HepG2 (cell line): Measurements from ENCODE around the gene TSC22D3. TPM values are rescaled to one million over a fixed set of nuclear protein-coding genes. Genes with fewer than 3 reads are reported as not detected.

Experiments
- ATAC-seq: fragments of 200-7000 bp; cut with Tn5 transposase; 3 replicates; pipeline ENCODE4 v1.9.1; 2020; ENCODE audit warnings: mild to moderate bottlenecking, moderate library complexity
- BruUV-seq: library from RNA; stranded (reverse); fragments of 400-500 nt; replicated peaks from 2 replicates; lab custom pipeline; 2021; lab: Mats Ljungman, UMichigan
- CTCF ChIA-PET: fragments of 300-600 bp; formaldehyde crosslinking; extraction: SDS; loops from one replicate; lab custom pipeline; 2021; ENCODE audit warnings: low total read pairs, inconsistent platforms, low intra/inter-chr PET ratio; lab: Yijun Ruan, JAX
- POLR2A ChIA-PET: fragments of 350-600 bp; sonication (Branson Sonifier 250); formaldehyde crosslinking; loops from one replicate; lab custom pipeline; 2020; ENCODE audit warnings: antibody characterized with exemption, inconsistent platforms; lab: Yijun Ruan, JAX
- DNase-seq: peaks from one replicate; pipeline ENCODE4 v3.0.0-alpha.2; 2015; ENCODE audit warnings: low spot score
- FAIRE-seq: peaks from 3 replicates; lab custom pipeline; 2011; peaks lifted over from hg19 to GRCh38; lab: Jason Lieb, UNC
- H2AFZ ChIP-seq: one replicate; pipeline ENCODE4 v1.6.1; 2011; ENCODE audit warnings: low read length, inconsistent platforms
- H3K27ac ChIP-seq: fragments of 300-600 bp; 3 replicates; pipeline ENCODE4 v1.8.0; 2011; ENCODE audit warnings: mixed run types, mild to moderate bottlenecking, mixed read lengths, low read length, inconsistent platforms; ENCODE audit not compliant: insufficient read depth; ENCODE audit errors: extremely low read length
- H3K27me3 ChIP-seq, 2 experiments: fragments of 200-600 bp in 1 of 2; 2 replicates in 1 of 2; 3 replicates in 1 of 2; pipeline versions ENCODE4 v1.6.0 to v1.8.0; 2011; ENCODE audit warnings: low read length in 2 of 2, mild to moderate bottlenecking in 2 of 2, moderate library complexity in 2 of 2, inconsistent platforms in 1 of 2; ENCODE audit not compliant: insufficient read depth in 2 of 2, control insufficient read depth in 1 of 2
- H3K36me3 ChIP-seq, 2 experiments: fragments of 200-600 bp in 1 of 2; replicated peaks in 1 of 2; 2 replicates in 1 of 2; 3 replicates in 1 of 2; pipeline versions ENCODE4 v1.5.1 to v1.8.0; 2011; ENCODE audit warnings: low read length in 2 of 2, inconsistent platforms in 1 of 2; ENCODE audit not compliant: insufficient read depth in 2 of 2, control insufficient read depth in 1 of 2
- H3K4me1 ChIP-seq: 2 replicates; pipeline ENCODE4 v1.5.1; 2012; ENCODE audit warnings: low read length, inconsistent platforms; ENCODE audit not compliant: insufficient read depth
- H3K4me2 ChIP-seq: 2 replicates; pipeline ENCODE4 v1.6.0; 2011; ENCODE audit warnings: low read depth, low read length, inconsistent platforms
- H3K4me3 ChIP-seq, 3 experiments: fragments of 200-600 bp in 1 of 3; sonication (generic), shearing (Covaris generic) in 1 of 3; replicated peaks in 1 of 3; 2 replicates each; pipeline ENCODE4 v1.5.1; 2011 to 2016; ENCODE audit warnings: low read length in 3 of 3, inconsistent platforms in 2 of 3, low read depth in 2 of 3, mild to moderate bottlenecking in 2 of 3, control low read depth in 1 of 3, mixed read lengths in 1 of 3; ENCODE audit not compliant: insufficient read depth in 1 of 3
- H3K79me2 ChIP-seq: one replicate; pipeline ENCODE4 v1.6.1; 2011; ENCODE audit warnings: low read length, inconsistent platforms; ENCODE audit not compliant: insufficient read depth
- H3K9ac ChIP-seq: 2 replicates; pipeline ENCODE4 v1.6.0; 2011; ENCODE audit warnings: mild to moderate bottlenecking, low read depth, low read length, inconsistent platforms; ENCODE audit not compliant: insufficient read depth
- H3K9me3 ChIP-seq: 2 replicates; pipeline ENCODE4 v1.5.1; 2012; ENCODE audit warnings: mild to moderate bottlenecking, low read length
- H4K20me1 ChIP-seq: 2 replicates; pipeline ENCODE4 v1.6.0; 2011; ENCODE audit warnings: inconsistent platforms, mild to moderate bottlenecking, low read length, moderate library complexity; ENCODE audit not compliant: insufficient read depth
- ADNP ChIP-seq: sonication (generic); formaldehyde crosslinking; IDR thresholded peaks from 2 replicates; pipeline ENCODE4 v1.4.0; 2020; ENCODE audit warnings: missing genetic modification reagents
- BHLHE40 ChIP-seq: IDR thresholded peaks from 2 replicates; pipeline ENCODE4 v1.6.1; 2011; ENCODE audit warnings: low read length, improper control_type of control experiment
- CREB3 ChIP-seq: sonication (generic); formaldehyde crosslinking; IDR thresholded peaks from 2 replicates; pipeline ENCODE4 v1.5.0; 2020; ENCODE audit warnings: missing genetic modification reagents
- FIP1L1 ChIP-seq: fragments of 200-400 bp; formaldehyde crosslinking; IDR thresholded peaks from 2 replicates; pipeline ENCODE4 v1.6.1; 2018; ENCODE audit warnings: low read depth, mild to moderate bottlenecking, low read length, moderate library complexity, borderline replicate concordance; ENCODE audit not compliant: insufficient read depth
- GATAD1 ChIP-seq: IDR thresholded peaks from 2 replicates; pipeline ENCODE4 v1.6.1; 2016; ENCODE audit warnings: missing genetic modification reagents, missing compliant biosample characterization
- HCFC1 ChIP-seq: fragments of 150-350 bp; IDR thresholded peaks from 2 replicates; pipeline ENCODE4 v1.6.1; 2014; ENCODE audit warnings: low read depth, low read length
- KDM6A ChIP-seq: IDR thresholded peaks from 2 replicates; pipeline ENCODE4 v1.6.1; 2016; ENCODE audit warnings: low read depth
- MATR3 ChIP-seq: sonication (generic); formaldehyde crosslinking; IDR thresholded peaks from 2 replicates; pipeline ENCODE4 v1.4.0; 2020; ENCODE audit warnings: missing genetic modification reagents
- MAZ ChIP-seq, 2 experiments: sonication (generic) in 1 of 2; formaldehyde crosslinking in 1 of 2; IDR thresholded peaks; 2 replicates each; pipeline versions ENCODE4 v1.5.0 to v1.6.1; 2012 to 2020; ENCODE audit warnings: low read depth in 2 of 2, mild to moderate bottlenecking in 2 of 2, borderline replicate concordance in 1 of 2, improper control_type of control experiment in 1 of 2, low read length in 1 of 2, missing genetic modification reagents in 1 of 2, moderate library complexity in 1 of 2
- MXD3 ChIP-seq: IDR thresholded peaks from 2 replicates; pipeline ENCODE4 v1.6.1; 2016; ENCODE audit warnings: mild to moderate bottlenecking, missing biosample characterization, missing genetic modification reagents
- NCOA5 ChIP-seq: sonication (generic); formaldehyde crosslinking; IDR thresholded peaks from 2 replicates; pipeline ENCODE4 v1.4.0; 2020; ENCODE audit warnings: missing genetic modification reagents
- NFE2L1 ChIP-seq: sonication (generic); formaldehyde crosslinking; IDR thresholded peaks from 2 replicates; pipeline ENCODE4 v1.4.0; 2020; ENCODE audit warnings: missing genetic modification reagents, mild to moderate bottlenecking, borderline replicate concordance
- PRDM4 ChIP-seq: sonication (generic); formaldehyde crosslinking; IDR thresholded peaks from 2 replicates; pipeline ENCODE4 v1.9.0; 2021; ENCODE audit warnings: missing genetic modification reagents, borderline replicate concordance
- SP4 ChIP-seq: sonication (generic); formaldehyde crosslinking; IDR thresholded peaks from 2 replicates; pipeline ENCODE4 v1.8.1; 2023; ENCODE audit warnings: mild to moderate bottlenecking, missing genetic modification reagents
- THYN1 ChIP-seq: sonication (generic); formaldehyde crosslinking; IDR thresholded peaks from 2 replicates; pipeline ENCODE4 v1.8.1; 2023; ENCODE audit warnings: low read depth, mild to moderate bottlenecking, moderate library complexity, missing genetic modification reagents, borderline replicate concordance
- YEATS2 ChIP-seq: sonication (generic); formaldehyde crosslinking; IDR thresholded peaks from 2 replicates; pipeline ENCODE4 v1.4.0; 2020; ENCODE audit warnings: missing genetic modification reagents, borderline replicate concordance
- ZBTB3 ChIP-seq: sonication (generic); formaldehyde crosslinking; IDR thresholded peaks from 2 replicates; pipeline ENCODE4 v1.4.0; 2020; ENCODE audit warnings: low read depth, mild to moderate bottlenecking, moderate library complexity, missing genetic modification reagents, borderline replicate concordance
- ZEB1 ChIP-seq: IDR thresholded peaks from 2 replicates; pipeline ENCODE4 v1.6.1; 2012; ENCODE audit warnings: mild to moderate bottlenecking, low read depth, inconsistent platforms; ENCODE audit not compliant: insufficient replicate concordance
- ZMAT3 ChIP-seq: sonication (generic); formaldehyde crosslinking; conservative IDR thresholded peaks from 2 replicates; pipeline ENCODE4 v1.7.0; 2021; ENCODE audit warnings: missing genetic modification reagents
- ZNF143 ChIP-seq: sonication (generic); formaldehyde crosslinking; IDR thresholded peaks from 2 replicates; pipeline ENCODE4 v1.4.0; 2020; ENCODE audit warnings: missing genetic modification reagents
- ZNF350 ChIP-seq: sonication (generic); formaldehyde crosslinking; IDR thresholded peaks from 2 replicates; pipeline ENCODE4 v1.4.0; 2020; ENCODE audit warnings: mild to moderate bottlenecking, low read depth, missing genetic modification reagents, borderline replicate concordance
- ZNF879 ChIP-seq: sonication (generic); formaldehyde crosslinking; IDR thresholded peaks from 2 replicates; pipeline ENCODE4 v1.8.1; 2023; ENCODE audit warnings: missing genetic modification reagents
- WGBS: methylation state at CpG from one replicate; pipeline ENCODE4 v1.1.6; 2017; ENCODE audit warnings: low lambda C conversion rate; 5-methylcytosine and 5-hydroxymethylcytosine counted together
- in situ Hi-C: cut with HindIII; loops from 2 replicates; pipeline ENCODE4 v1.10.0; 2017; ENCODE audit warnings: low pct_unique_long_range_greater_than_20kb; ENCODE audit not compliant: extremely low pct_ligation_motif_present
- intact Hi-C: fragments of 100-400 bp; cut with micrococcal nuclease; formaldehyde crosslinking; loops from one replicate; pipeline ENCODE4 v1.10.0; 2022; ENCODE audit not compliant: unreplicated experiment
- polyA plus RNA-seq, 8 experiments: library from polyadenylated mRNA; depleted of rRNA in 3 of 8; stranded (reverse) in 7 of 8; unstranded in 1 of 8; fragments of >200 nt; fragmentation: Illumina TruSeq in 4 of 8; extraction: Trizol in 4 of 8; gene quantifications; 2 replicates each; pipeline versions ENCODE4 v1.2.1 to v1.2.3, GENCODE V29; 2011 to 2016; ENCODE audit warnings: low read depth in 4 of 8, missing spikeins in 1 of 8, mixed read lengths in 1 of 8; ENCODE audit not compliant: insufficient read depth in 1 of 8
- total RNA-seq, 5 experiments: library from RNA; depleted of rRNA; stranded (reverse); fragments of >200 nt; fragmentation: Illumina TruSeq; extraction: Trizol; gene quantifications; 2 replicates each; pipeline ENCODE4 v1.2.3, GENCODE V29; 2016; ENCODE audit warnings: low read depth in 1 of 5

The TSC22D3 gene
- total and polyA plus RNA-seq, 2 of the 13 experiments (the other 11 are each of a cell fraction or from before 2014, with no cell fraction given), result 0.82 to 1.5 TPM

- TF ChIP-seq NFE2L1 (CRISPR knock-in tag) (no peak), NCOA5 (CRISPR knock-in tag) (no peak), MAZ (IDR thresholded peaks at IDR 0.05; ENCODE audit: borderline replicate concordance, low read depth, low read length) (no peak), MAZ (CRISPR knock-in tag; IDR thresholded peaks at IDR 0.05; ENCODE audit: low read depth) (no peak), ZNF879 (no peak), ZBTB3 (CRISPR knock-in tag) (no peak), ZNF143 (no peak), SP4 (CRISPR knock-in tag) (no peak)
Observed at GRCh38 chrX:107704181-107704580, 71.4 kb downstream of the TSC22D3 start (continued).

DNA sequence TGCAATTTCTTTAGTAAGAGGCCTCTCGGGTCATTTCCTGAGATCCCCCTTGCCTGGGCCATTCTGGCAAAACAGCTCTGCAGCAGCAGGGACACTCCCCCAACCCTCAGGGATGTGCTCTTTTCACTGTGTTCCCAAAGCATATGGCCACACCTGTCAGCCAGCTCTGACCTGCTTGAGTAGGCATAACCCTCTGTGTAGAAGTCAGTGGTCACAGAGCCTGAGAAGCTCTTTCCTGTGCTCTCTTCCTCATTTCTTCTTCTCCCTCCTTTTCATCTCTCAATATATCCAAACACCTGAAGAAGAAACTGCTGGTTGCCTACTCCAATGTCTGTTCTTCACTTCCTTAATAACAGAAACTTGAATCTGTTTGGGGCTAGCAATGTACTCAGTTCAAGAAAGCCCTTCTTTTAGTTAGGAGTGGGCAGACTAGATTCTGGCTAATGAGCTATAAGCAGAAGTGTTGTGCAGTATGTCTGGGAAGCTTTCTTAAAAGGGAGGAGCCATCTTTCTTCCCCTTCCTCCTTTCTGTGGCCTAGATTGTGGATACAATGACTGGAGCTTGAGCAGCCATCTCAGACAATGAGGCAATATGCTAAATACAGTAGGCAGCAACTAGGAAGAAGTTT lies 74.0 kb downstream of the TSC22D3 start:
- in situ Hi-C loops, result no loop called here
- TF ChIP-seq ADNP (CRISPR knock-in tag) (no peak), ZEB1 (no peak), CREB3 (no peak), ZNF350 (CRISPR knock-in tag) (no peak), GATAD1 (CRISPR knock-in tag) (no peak), MATR3 (no peak), HCFC1 (no peak), YEATS2 (no peak), PRDM4 (CRISPR knock-in tag) (no peak), FIP1L1 (no peak), MXD3 (CRISPR knock-in tag) (no peak), BHLHE40 (no peak), THYN1 (no peak), KDM6A (CRISPR knock-in tag) (no peak), ZMAT3 (CRISPR knock-in tag) (no peak)

More for the DNA sequence above, 74.0 kb downstream of the TSC22D3 start:
- FAIRE-seq (no peak), ATAC-seq (no peak), DNase-seq (no peak)
- H3K4me2 ChIP-seq, result no peak overlapping the region
- POLR2A ChIA-PET, result no interaction called here
- CTCF ChIA-PET, result no interaction called here
- H4K20me1 ChIP-seq, result no peaks in the 10 kb centered on the region
- WGBS, result no CpG with 5 or more reads among the region's 1 CpG
- intact Hi-C loops, result no loop called here
- no peaks in the 10 kb centered on the region for H3K36me3 ChIP-seq
- H3K4me1 ChIP-seq, result no peaks in the 10 kb centered on the region
- no peak overlapping the region for H3K27ac ChIP-seq
- H2AFZ ChIP-seq, result no peak overlapping the region
- no TSS peak for BruUV-seq
- no peaks in the 10 kb centered on the region for H3K27me3 ChIP-seq
- no peaks in the 10 kb centered on the region for H3K79me2 ChIP-seq
- H3K9me3 ChIP-seq, result no peaks in the 10 kb centered on the region
- H3K4me3 ChIP-seq, result no peak overlapping the region
- H3K9ac ChIP-seq, result no peak overlapping the region
